Stromal cell of bone marrow (primary cell): ENCODE results near the gene BRINP3.

ENCODE experiments used
- DNase-seq: peaks from one replicate; pipeline ENCODE4 v3.0.0-alpha.2; 2012; ENCODE audit warnings: low read depth

The BRINP3 gene

GRCh38 chr1:190452272-190452848, 25.3 kb downstream of the BRINP3 start:
- no peak for DNase-seq

GRCh38 chr1:190444464-190444863, 33.2 kb downstream of the BRINP3 start:
- no peak for DNase-seq

- no peak for DNase-seq
Measured at GRCh38 chr1:190439447-190439846, 38.2 kb downstream of the BRINP3 start.

GRCh38 chr1:190436615-190437014, 41.0 kb downstream of the BRINP3 start:
- DNase-seq: no peak

- DNase-seq: no peak
Measured at GRCh38 chr1:190429932-190430331, 47.7 kb downstream of the BRINP3 start.

GRCh38 chr1:190429141-190429540, 48.5 kb downstream of the BRINP3 start:
- DNase-seq: no peak

- DNase-seq: no peak
Measured at GRCh38 chr1:190416239-190416638, 61.4 kb downstream of the BRINP3 start.

- no peak for DNase-seq
Measured at GRCh38 chr1:190413142-190413541, 64.5 kb downstream of the BRINP3 start.

GRCh38 chr1:190403402-190403801, 74.3 kb downstream of the BRINP3 start:
- no peak for DNase-seq

- no peak for DNase-seq
Measured at GRCh38 chr1:190399233-190399632, 78.4 kb downstream of the BRINP3 start.

- DNase-seq: no peak
Measured at GRCh38 chr1:190391582-190391981, 86.1 kb downstream of the BRINP3 start.

- DNase-seq: no peak
Measured at GRCh38 chr1:190377991-190378390, 99.7 kb downstream of the BRINP3 start.

- DNase-seq: no peak
Measured at GRCh38 chr1:190377294-190377693, 100.4 kb downstream of the BRINP3 start.

- DNase-seq: no peak
Measured at GRCh38 chr1:190376044-190376443, 101.6 kb downstream of the BRINP3 start.

- no peak for DNase-seq
Measured at GRCh38 chr1:190373705-190374336, 103.8 kb downstream of the BRINP3 start.

- DNase-seq: no peak
Measured at GRCh38 chr1:190367200-190367599, 110.5 kb downstream of the BRINP3 start.

- DNase-seq: no peak
Measured at GRCh38 chr1:190365283-190365682, 112.4 kb downstream of the BRINP3 start.

GRCh38 chr1:190353538-190354101, 124.0 kb downstream of the BRINP3 start:
- DNase-seq: no peak

GRCh38 chr1:190344454-190344853, 133.2 kb downstream of the BRINP3 start:
- DNase-seq: no peak

- no peak for DNase-seq
Measured at GRCh38 chr1:190338829-190339228, 138.8 kb downstream of the BRINP3 start.

GRCh38 chr1:190328871-190329270, 148.8 kb downstream of the BRINP3 start:
- DNase-seq: no peak

GRCh38 chr1:190328361-190328760, 149.3 kb downstream of the BRINP3 start:
- DNase-seq: no peak

- no peak for DNase-seq
Measured at GRCh38 chr1:190327271-190327670, 150.4 kb downstream of the BRINP3 start.

GRCh38 chr1:190323530-190323929, 154.1 kb downstream of the BRINP3 start:
- no peak for DNase-seq
